Measurements from ENCODE around the gene MTHFD2. TPM values are rescaled to one million over a fixed set of nuclear protein-coding genes. Genes with fewer than 3 reads are reported as not detected.

Gene MTHFD2
- total and polyA plus RNA-seq, 2 donors (not counting 3 experiments of a cell fraction or from before 2014, with no cell fraction given), result 25.6 to 83.2 TPM

GRCh38 chr2:74199275-74199701 is 873 bp downstream of the MTHFD2 start:
- no peaks in the 10 kb centered on the region for H3K36me3 ChIP-seq (ENCODE audit: control insufficient read depth in 2 of 2, extremely low read depth in 1 of 2, insufficient read depth in 2 of 2, low read length in 2 of 2)
- peaks cover 48% of the 10 kb centered on the region for H3K79me2 ChIP-seq (ENCODE audit: control insufficient read depth, insufficient read depth, low read length)
- no TSS peak for BruUV-seq (replicated peaks)
- H3K27ac ChIP-seq (ENCODE audit: insufficient read depth, low read depth, low read length), result peak overlapping the region; percentile 23
- H3K9ac ChIP-seq (replicated peaks; ENCODE audit: extremely low read depth, insufficient read depth, low read length), result peak overlapping the region; percentile 94
- peak overlapping the region; percentile 76 to 90 (median 80) for H3K4me3 ChIP-seq (replicated peaks in 1 of 3; ENCODE audit: insufficient read depth in 1 of 3, low read depth in 1 of 3, low read length in 3 of 3)
- H3K9me3 ChIP-seq (replicated peaks; ENCODE audit: control insufficient read depth, insufficient read depth, low read length), result no peaks in the 10 kb centered on the region
- DNase-seq (ENCODE audit: low read depth, low spot score) (no peak), FAIRE-seq (peak; percentile 72)
- H3K4me1 ChIP-seq (ENCODE audit: control insufficient read depth, extremely low read depth, insufficient read depth, low read length), result peaks cover 17% of the 10 kb centered on the region
- TF ChIP-seq JUN (IDR thresholded peaks at IDR 0.05; ENCODE audit: borderline replicate concordance, insufficient read depth, insufficient read length, low read depth) (no peak), FOS (IDR thresholded peaks at IDR 0.05; ENCODE audit: borderline replicate concordance, insufficient read depth, low read length) (no peak), CTCF (IDR thresholded peaks at IDR 0.05; ENCODE audit: extremely low read depth in 1 of 2, insufficient read depth in 1 of 2, low read depth in 1 of 2, low read length in 2 of 2) (no peak), POLR2A (IDR thresholded peaks at IDR 0.05; ENCODE audit: low read depth, low read length) (no peak), EZH2 (IDR thresholded peaks at IDR 0.05; ENCODE audit: borderline replicate concordance, low read depth, low read length, severe bottlenecking) (no peak), MYC (IDR thresholded peaks at IDR 0.05; ENCODE audit: low read depth, low read length) (no peak), POLR2AphosphoS5 (IDR thresholded peaks at IDR 0.05; ENCODE audit: insufficient read depth, low read depth, low read length) (no peak), GATA2 (IDR thresholded peaks at IDR 0.05; ENCODE audit: insufficient read depth, insufficient read length, low read depth, low read length) (no peak), MAX (IDR thresholded peaks at IDR 0.05; ENCODE audit: insufficient read depth, insufficient read length) (no peak)
- no peaks in the 10 kb centered on the region for H3K27me3 ChIP-seq (ENCODE audit: control insufficient read depth in 2 of 2, insufficient read depth in 2 of 2, low read length in 2 of 2)
- dilution Hi-C loops (cut with MboI; ENCODE audit: extremely low pct_ligation_motif_present, low sequenced_read_pairs), result no loop called here
- H2AFZ ChIP-seq (ENCODE audit: low read depth, low read length), result peak overlapping the region; percentile 62
- ChIA-PET POLR2A (interaction anchor here (0.7 to 1.1 kb wide), 5 partner anchors 21 to 371 kb away, joined by 3 to 7 read pairs (median 3); partner anchors contain the start of gene MOB1A), CTCF (interaction anchor here (0.7 to 5.1 kb wide), 9 partner anchors 8 to 562 kb away, joined by 3 to 20 read pairs (median 5); partner anchors contain the start of genes MOB1A and STAMBP)
- intact Hi-C loops (cut with micrococcal nuclease), result loop anchor here (1.0 to 2.0 kb wide), 2 partner anchors 50 to 375 kb away; no protein-coding TSS in a partner anchor
- no peaks in the 10 kb centered on the region for H3K9me1 ChIP-seq (replicated peaks; ENCODE audit: control insufficient read depth, extremely low read depth, insufficient read depth, low read length)
- H3K4me2 ChIP-seq (ENCODE audit: insufficient read depth, low read length), result peak overlapping the region; percentile 95
- no peaks in the 10 kb centered on the region for H4K20me1 ChIP-seq (replicated peaks; ENCODE audit: control insufficient read depth, extremely low read depth, insufficient read depth, low read length)

Measured in endothelial cell of umbilical vein (primary cell).